KMS-11 (cell line): ENCODE results near the gene LYPD3.
"Not testable (repeated sequence)": the region's sequence is repeated elsewhere in the genome, so short reads cannot be mapped to it uniquely, and the experiment has no call there.

Experiments used
- H2AFZ ChIP-seq: fragments of 200-600 bp; sonication (generic); 2 replicates; pipeline ENCODE4 v1.6.1; 2016; ENCODE audit warnings: antibody characterized with exemption, mixed run types, low read depth
- H3K27ac ChIP-seq: fragments of 200-600 bp; sonication (generic); 2 replicates; pipeline ENCODE4 v1.6.1; 2016; ENCODE audit warnings: mild to moderate bottlenecking, mixed run types
- H3K27me3 ChIP-seq: fragments of 200-600 bp; sonication (generic); 2 replicates; pipeline ENCODE4 v1.6.1; 2017; ENCODE audit warnings: mild to moderate bottlenecking, low read depth, mixed run types, moderate library complexity; ENCODE audit not compliant: insufficient read depth
- H3K36me3 ChIP-seq: fragments of 200-600 bp; sonication (generic); 2 replicates; pipeline ENCODE4 v1.6.1; 2017; ENCODE audit warnings: mild to moderate bottlenecking, mixed run types; ENCODE audit not compliant: insufficient read depth
- H3K4me1 ChIP-seq: fragments of 200-600 bp; sonication (generic); 2 replicates; pipeline ENCODE4 v1.6.1; 2016; ENCODE audit warnings: mild to moderate bottlenecking, low read depth, mixed run types; ENCODE audit not compliant: poor library complexity, severe bottlenecking
- H3K4me2 ChIP-seq: fragments of 200-600 bp; sonication (generic); 2 replicates; pipeline ENCODE4 v1.7.0; 2016; ENCODE audit warnings: mild to moderate bottlenecking, mixed run types
- H3K4me3 ChIP-seq: fragments of 200-600 bp; sonication (generic); IDR thresholded peaks from 2 replicates; pipeline ENCODE4 v1.6.1; 2017; ENCODE audit warnings: low read depth, low read length, mixed read lengths; ENCODE audit not compliant: insufficient read depth
- H3K79me2 ChIP-seq: fragments of 200-600 bp; sonication (generic); 2 replicates; pipeline ENCODE4 v1.6.1; 2016; ENCODE audit warnings: low read depth, mixed run types; ENCODE audit not compliant: insufficient read depth
- H3K9ac ChIP-seq: fragments of 200-600 bp; sonication (generic); 2 replicates; pipeline ENCODE4 v1.6.1; 2016; ENCODE audit warnings: mild to moderate bottlenecking, mixed run types
- H4K20me1 ChIP-seq: fragments of 200-600 bp; sonication (generic); 2 replicates; pipeline ENCODE4 v1.6.1; 2016; ENCODE audit warnings: mild to moderate bottlenecking, mixed run types; ENCODE audit not compliant: insufficient read depth
- CTCF ChIP-seq: fragments of 200-600 bp; sonication (generic); conservative IDR thresholded peaks from 2 replicates; pipeline ENCODE4 v1.6.1; 2017; ENCODE audit warnings: low read depth, mild to moderate bottlenecking, antibody characterized with exemption, low read length, moderate library complexity, mixed read lengths

The LYPD3 gene

GRCh38 chr19:43438291-43439031 is 26.9 kb downstream of the LYPD3 start:
- H3K27me3 ChIP-seq, result no peaks in the 10 kb centered on the region
- H3K4me1 ChIP-seq, result no peaks in the 10 kb centered on the region
- no peak overlapping the region for H3K27ac ChIP-seq
- H2AFZ ChIP-seq, result no peak overlapping the region
- no peak overlapping the region for H3K4me2 ChIP-seq
- H4K20me1 ChIP-seq, result no peaks in the 10 kb centered on the region
- H3K36me3 ChIP-seq, result no peaks in the 10 kb centered on the region
- H3K4me3 ChIP-seq, result no peak overlapping the region
- no peak for TF ChIP-seq CTCF
- H3K79me2 ChIP-seq, result no peaks in the 10 kb centered on the region
- no peak overlapping the region for H3K9ac ChIP-seq

GRCh38 chr19:43437712-43438111 is 27.7 kb downstream of the LYPD3 start:
- Histone ChIP-seq H3K4me3 (no peak overlapping the region), H2AFZ (no peak overlapping the region), H3K79me2 (no peaks in the 10 kb centered on the region), H3K9ac (no peak overlapping the region), H3K4me2 (no peak overlapping the region), H3K27me3 (no peaks in the 10 kb centered on the region), H3K27ac (no peak overlapping the region), H4K20me1 (no peaks in the 10 kb centered on the region), H3K36me3 (no peaks in the 10 kb centered on the region), H3K4me1 (no peaks in the 10 kb centered on the region)
- no peak for TF ChIP-seq CTCF

GRCh38 chr19:43437284-43437683 is 28.1 kb downstream of the LYPD3 start:
- H3K27ac ChIP-seq, H3K36me3 ChIP-seq, H3K4me3 ChIP-seq, H4K20me1 ChIP-seq, H3K9ac ChIP-seq, H3K79me2 ChIP-seq, H3K27me3 ChIP-seq, H3K4me2 ChIP-seq, H2AFZ ChIP-seq, H3K4me1 ChIP-seq: not testable (repeated sequence)

GRCh38 chr19:43435775-43436174 is 29.6 kb downstream of the LYPD3 start:
- H3K4me2 ChIP-seq, result no peak overlapping the region
- H3K4me3 ChIP-seq, result no peak overlapping the region
- H3K9ac ChIP-seq, result no peak overlapping the region
- no peak for TF ChIP-seq CTCF
- no peaks in the 10 kb centered on the region for H3K36me3 ChIP-seq
- no peaks in the 10 kb centered on the region for H3K27me3 ChIP-seq
- no peaks in the 10 kb centered on the region for H3K79me2 ChIP-seq
- H3K4me1 ChIP-seq, result no peaks in the 10 kb centered on the region
- no peak overlapping the region for H2AFZ ChIP-seq
- H4K20me1 ChIP-seq, result no peaks in the 10 kb centered on the region
- no peak overlapping the region for H3K27ac ChIP-seq

GRCh38 chr19:43433689-43434088 is 31.7 kb downstream of the LYPD3 start:
- Histone ChIP-seq H4K20me1 (no peaks in the 10 kb centered on the region), H3K4me3 (no peak overlapping the region), H3K4me1 (no peaks in the 10 kb centered on the region), H3K4me2 (no peak overlapping the region), H3K9ac (no peak overlapping the region), H3K79me2 (no peaks in the 10 kb centered on the region), H3K27ac (no peak overlapping the region), H3K27me3 (no peaks in the 10 kb centered on the region), H2AFZ (no peak overlapping the region), H3K36me3 (no peaks in the 10 kb centered on the region)
- no peak for TF ChIP-seq CTCF
